ENCODE measurements around the gene GLCE. TPM values are rescaled to one million over a fixed set of nuclear protein-coding genes. Genes with fewer than 3 reads are reported as not detected.

The GLCE gene
- polyA plus RNA-seq, 4 donors, result 18.2 to 66.5 (median 30.6) TPM

DNA sequence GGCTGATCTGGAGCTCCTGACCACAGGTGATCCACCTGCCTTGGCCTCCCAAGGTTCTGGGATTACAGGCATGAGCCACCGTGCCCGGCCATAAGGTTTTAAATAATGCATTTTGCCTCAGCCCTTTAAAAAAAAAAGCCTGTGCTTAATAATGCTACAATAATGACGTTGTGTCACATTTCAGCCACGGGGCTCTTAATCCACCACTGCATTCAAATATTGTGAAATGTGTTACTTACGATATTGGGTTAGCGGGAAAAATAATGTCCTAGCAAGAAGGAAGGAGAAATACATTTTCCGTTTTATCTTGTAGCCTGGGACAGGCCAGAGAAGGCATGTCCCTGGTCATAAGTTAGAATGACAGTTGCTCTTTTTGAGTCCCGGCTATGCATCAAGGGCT is 155.9 kb downstream of the GLCE start:
- no peaks in the 10 kb centered on the region for H3K36me3 ChIP-seq (ENCODE audit: control insufficient read depth in 3 of 3, insufficient read depth in 2 of 3, low read depth in 1 of 3, low read length in 3 of 3)
- H3K4me1 ChIP-seq (ENCODE audit: control insufficient read depth in 3 of 3, insufficient read depth in 2 of 3, low read depth in 1 of 3, low read length in 2 of 3), result peaks cover 0 to 18% (median 2%) of the 10 kb centered on the region in 3 donors
- DNase-seq (no peak), FAIRE-seq (no peak)
- no peaks in the 10 kb centered on the region for H3K9me3 ChIP-seq (ENCODE audit: control insufficient read depth in 2 of 2, insufficient read depth in 1 of 2, low read depth in 1 of 2, low read length in 1 of 2)
- WGBS, 3 donors, result 77 to 85% (median 78%) methylated on average over 8 of the region's 8 CpGs
- H3K27me3 ChIP-seq (ENCODE audit: control insufficient read depth in 3 of 3, insufficient read depth in 3 of 3, low read length in 3 of 3), result no peaks in the 10 kb centered on the region
- no peak overlapping the region for H3K27ac ChIP-seq (ENCODE audit: low read depth in 1 of 3, low read length in 2 of 3)
- H3K4me3 ChIP-seq (ENCODE audit: low read depth in 1 of 3, low read length in 3 of 3), result no peak overlapping the region

DNA sequence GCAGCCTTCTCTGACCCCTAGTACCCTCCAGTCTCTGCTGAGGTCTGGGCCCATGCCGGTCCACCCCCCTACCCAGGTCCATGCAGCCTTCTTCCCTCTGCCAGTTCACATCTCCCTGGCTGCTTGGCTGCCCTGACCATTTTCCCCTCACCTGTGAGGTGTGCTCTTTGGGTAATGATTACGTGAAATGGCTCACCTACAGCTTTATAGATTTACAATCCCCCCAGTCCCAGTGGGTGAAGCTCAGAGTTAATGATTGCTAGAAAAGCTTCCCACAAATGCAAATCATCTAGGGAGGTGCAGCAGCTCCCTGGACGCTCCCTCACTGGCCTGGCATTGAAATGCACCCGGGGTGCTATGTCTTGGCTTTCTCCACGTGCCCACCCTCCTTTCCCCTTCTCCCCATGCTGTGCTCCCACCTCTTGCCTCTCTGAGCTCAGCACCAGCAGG is 157.0 kb downstream of the GLCE start:
- Histone ChIP-seq H3K9me3 (ENCODE audit: control insufficient read depth in 2 of 2, insufficient read depth in 1 of 2, low read depth in 1 of 2, low read length in 1 of 2) (no peaks in the 10 kb centered on the region), H3K4me1 (ENCODE audit: control insufficient read depth in 3 of 3, insufficient read depth in 2 of 3, low read depth in 1 of 3, low read length in 2 of 3) (peaks cover 0 to 18% (median 2%) of the 10 kb centered on the region in 3 donors), H3K27ac (ENCODE audit: low read depth in 1 of 3, low read length in 2 of 3) (peak overlapping the region in 1 of 3 donors; percentile 2), H3K4me3 (ENCODE audit: low read depth in 1 of 3, low read length in 3 of 3) (no peak overlapping the region), H3K36me3 (ENCODE audit: control insufficient read depth in 3 of 3, insufficient read depth in 2 of 3, low read depth in 1 of 3, low read length in 3 of 3) (no peaks in the 10 kb centered on the region), H3K27me3 (ENCODE audit: control insufficient read depth in 3 of 3, insufficient read depth in 3 of 3, low read length in 3 of 3) (no peaks in the 10 kb centered on the region)
- FAIRE-seq (no peak), DNase-seq (peak; percentile 65 to 86)
- 9 to 49% (median 32%) methylated on average over 5 of the region's 5 CpGs for WGBS, 3 donors

DNA sequence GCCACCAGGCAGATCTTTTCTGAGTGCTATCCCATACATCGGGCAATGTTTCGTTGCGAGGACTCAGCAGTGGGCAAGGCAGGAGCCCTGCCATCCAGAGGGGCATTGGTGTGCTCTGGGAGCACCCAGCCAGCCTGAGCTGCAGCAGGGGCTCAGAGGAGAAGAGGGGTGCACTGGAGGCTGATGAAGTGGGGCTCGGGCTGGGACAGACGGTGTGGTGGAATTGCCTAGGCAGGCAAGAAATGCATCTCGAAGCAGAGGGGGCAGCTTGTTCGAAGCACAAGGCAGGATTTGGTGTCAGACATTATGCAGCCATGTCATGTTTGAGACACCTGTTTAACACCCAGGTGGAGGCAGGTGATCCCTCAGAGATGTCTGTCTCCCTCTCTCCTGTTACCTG is 157.6 kb downstream of the GLCE start:
- DNase-seq, result no peak
- FAIRE-seq, result no peak
- no peaks in the 10 kb centered on the region for H3K9me3 ChIP-seq (ENCODE audit: control insufficient read depth in 2 of 2, insufficient read depth in 1 of 2, low read depth in 1 of 2, low read length in 1 of 2)
- H3K27ac ChIP-seq (ENCODE audit: low read depth in 1 of 3, low read length in 2 of 3), result no peak overlapping the region
- H3K4me3 ChIP-seq (ENCODE audit: low read depth in 1 of 3, low read length in 3 of 3), result no peak overlapping the region
- WGBS, 3 donors, result 87 to 92% (median 89%) methylated on average over 7 of the region's 7 CpGs
- peaks cover 0 to 18% (median 2%) of the 10 kb centered on the region in 3 donors for H3K4me1 ChIP-seq (ENCODE audit: control insufficient read depth in 3 of 3, insufficient read depth in 2 of 3, low read depth in 1 of 3, low read length in 2 of 3)
- no peaks in the 10 kb centered on the region for H3K36me3 ChIP-seq (ENCODE audit: control insufficient read depth in 3 of 3, insufficient read depth in 2 of 3, low read depth in 1 of 3, low read length in 3 of 3)
- H3K27me3 ChIP-seq (ENCODE audit: control insufficient read depth in 3 of 3, insufficient read depth in 3 of 3, low read length in 3 of 3), result no peaks in the 10 kb centered on the region

DNA sequence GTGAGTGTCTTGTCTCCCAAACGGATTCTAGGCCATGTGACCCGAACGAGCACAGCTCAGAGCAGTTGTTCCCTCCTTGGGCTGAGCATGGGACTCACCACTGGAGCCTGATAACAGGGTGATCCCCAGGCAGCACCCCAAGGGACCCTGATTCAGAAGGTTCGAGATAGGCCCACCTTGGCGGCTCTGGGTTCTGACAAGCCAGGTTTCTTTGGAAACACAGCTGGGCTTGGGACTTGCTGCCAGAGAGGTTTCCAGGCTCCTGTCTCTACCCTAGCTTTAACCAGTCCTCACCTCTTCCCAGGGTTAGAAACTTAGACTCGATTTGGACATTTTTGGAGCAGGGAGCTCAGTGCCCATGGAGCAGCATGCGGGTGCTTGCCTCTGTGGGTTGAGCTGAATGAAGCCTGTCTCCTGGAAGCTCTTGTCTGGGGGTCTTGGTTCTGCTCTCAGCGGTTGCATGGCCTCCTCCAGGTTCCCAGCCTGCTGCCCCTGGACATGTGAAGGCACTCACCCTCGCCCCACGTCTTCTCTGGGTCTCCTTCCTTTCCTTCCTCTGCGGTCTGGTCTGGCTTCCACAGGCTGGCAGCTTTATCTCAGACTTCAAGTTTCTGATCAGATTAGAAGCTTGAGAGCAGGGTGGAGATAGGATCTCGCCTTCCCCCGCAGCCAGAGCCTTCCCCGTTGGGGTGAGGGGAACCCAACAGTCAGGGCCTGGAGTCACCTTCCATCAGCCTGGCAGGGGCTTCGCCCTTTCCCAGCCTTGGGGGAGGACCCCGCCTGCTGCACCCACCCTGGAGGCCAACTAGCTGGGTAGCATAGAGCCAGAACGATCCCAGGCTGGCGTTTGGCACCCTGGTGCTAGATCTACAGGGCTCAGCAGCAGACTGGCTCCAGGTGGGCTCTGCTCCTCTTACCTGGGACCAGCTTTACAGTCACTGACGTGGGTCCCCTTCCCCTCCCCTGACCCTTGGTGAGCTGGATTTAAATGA is 159.2 kb downstream of the GLCE start:
- no peak for FAIRE-seq
- H3K36me3 ChIP-seq (ENCODE audit: control insufficient read depth in 3 of 3, insufficient read depth in 2 of 3, low read depth in 1 of 3, low read length in 3 of 3), result no peaks in the 10 kb centered on the region
- peaks cover 0 to 14% (median 0%) of the 10 kb centered on the region in 3 donors for H3K4me1 ChIP-seq (ENCODE audit: control insufficient read depth in 3 of 3, insufficient read depth in 2 of 3, low read depth in 1 of 3, low read length in 2 of 3)
- no peak for DNase-seq
- 70 to 78% (median 76%) methylated on average over 19 of the region's 19 CpGs for WGBS, 3 donors
- no peak overlapping the region for H3K4me3 ChIP-seq (ENCODE audit: low read depth in 1 of 3, low read length in 3 of 3)
- H3K27ac ChIP-seq (ENCODE audit: low read depth in 1 of 3, low read length in 2 of 3), result no peak overlapping the region
- no peaks in the 10 kb centered on the region for H3K9me3 ChIP-seq (ENCODE audit: control insufficient read depth in 2 of 2, insufficient read depth in 1 of 2, low read depth in 1 of 2, low read length in 1 of 2)
- no peaks in the 10 kb centered on the region for H3K27me3 ChIP-seq (ENCODE audit: control insufficient read depth in 3 of 3, insufficient read depth in 3 of 3, low read length in 3 of 3)

DNA sequence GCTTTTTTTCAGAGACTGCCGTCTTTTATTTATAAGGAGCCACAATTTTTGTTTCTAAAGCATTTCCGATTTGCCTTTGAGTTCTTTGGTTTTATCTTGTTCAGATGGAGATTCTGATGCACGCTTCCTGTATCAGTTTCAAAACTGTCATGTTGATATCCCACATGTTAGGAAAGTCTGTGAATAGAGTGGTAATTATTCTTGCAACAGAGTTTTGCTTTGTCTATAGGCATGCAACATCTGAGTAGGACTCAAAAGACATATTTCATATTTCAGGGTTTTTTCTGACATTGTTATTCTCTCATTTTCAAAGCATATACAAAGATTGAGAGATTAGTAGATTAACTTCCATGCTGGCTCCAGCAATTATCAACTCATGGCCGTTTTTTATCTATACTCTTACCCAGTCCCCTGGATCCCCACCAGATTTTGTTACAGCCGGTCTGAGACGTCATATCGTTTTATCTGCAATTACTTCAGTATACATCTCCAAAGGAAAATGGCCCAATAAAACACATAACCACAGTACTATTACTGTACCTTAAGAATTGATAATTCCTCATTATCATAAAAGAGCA is 160.6 kb downstream of the GLCE start:
- DNase-seq, result peak; percentile 24 to 28
- WGBS, 3 donors, result 38 to 47% (median 40%) methylated on average over 7 of the region's 7 CpGs
- Histone ChIP-seq H3K36me3 (ENCODE audit: control insufficient read depth in 3 of 3, insufficient read depth in 2 of 3, low read depth in 1 of 3, low read length in 3 of 3) (no peaks in the 10 kb centered on the region), H3K27me3 (ENCODE audit: control insufficient read depth in 3 of 3, insufficient read depth in 3 of 3, low read length in 3 of 3) (no peaks in the 10 kb centered on the region), H3K27ac (ENCODE audit: low read depth in 1 of 3, low read length in 2 of 3) (no peak overlapping the region), H3K4me3 (ENCODE audit: low read depth in 1 of 3, low read length in 3 of 3) (no peak overlapping the region), H3K4me1 (ENCODE audit: control insufficient read depth in 3 of 3, insufficient read depth in 2 of 3, low read depth in 1 of 3, low read length in 2 of 3) (peaks cover 0 to 11% (median 0%) of the 10 kb centered on the region in 3 donors), H3K9me3 (ENCODE audit: control insufficient read depth in 2 of 2, insufficient read depth in 1 of 2, low read depth in 1 of 2, low read length in 1 of 2) (no peaks in the 10 kb centered on the region)
- no peak for FAIRE-seq

Other genes starting within 250 kb of the GLCE start
- gene SPESP1, start 230.1 kb upstream of the GLCE start, polyA plus RNA-seq, result 1 to 10 TPM in 3 of 4 donors, not detected in 1; 1.3 to 1.7 (median 1.6) TPM
- gene NOX5, start 145.9 kb upstream of the GLCE start, polyA plus RNA-seq, result under 1 TPM in 2 of 4 donors, not detected in 2; 0.04 TPM
- gene PAQR5, start 138.3 kb downstream of the GLCE start, polyA plus RNA-seq, result 1 to 10 TPM in 3 of 4 donors, under 1 TPM in 1; 0.45 to 6.4 (median 1.4) TPM

Data from small intestine (tissue), 7 donors.